Measurements from ENCODE around the gene SNORC.
A peak's percentile ranks its signal among the peaks of the same experiment; 100 is the strongest.

Gene SNORC

DNA sequence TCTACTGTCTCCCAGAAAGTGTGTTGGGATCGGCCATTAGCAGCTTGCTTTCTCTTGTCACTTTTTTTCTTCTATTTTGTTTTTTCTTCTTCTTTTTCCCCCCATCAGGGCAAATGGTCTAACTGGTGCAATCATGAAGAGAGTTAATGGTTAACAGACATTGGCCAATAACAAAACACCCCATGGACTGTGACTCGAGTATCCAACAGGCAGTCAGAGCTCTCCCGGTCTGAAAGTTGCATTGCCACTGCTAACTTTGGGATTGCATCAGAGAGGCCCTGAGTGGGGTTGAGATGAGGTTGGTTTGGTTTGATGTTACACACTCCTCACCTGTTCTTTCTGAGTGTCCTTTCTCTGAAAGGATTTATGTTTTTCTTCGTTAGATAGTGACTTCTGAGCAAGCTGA, 12.9 kb upstream of the SNORC start:
- no peak overlapping the region for H3K4me3 Mint-ChIP-seq
- peak overlapping the region; percentile 54 for H3K27ac Mint-ChIP-seq
- H3K4me1 Mint-ChIP-seq (ENCODE audit: low read depth) = no peaks in the 10 kb centered on the region
- no peaks in the 10 kb centered on the region for H3K27me3 Mint-ChIP-seq
- H3K9me3 Mint-ChIP-seq (ENCODE audit: low read depth) = no peaks in the 10 kb centered on the region
- peaks cover 21% of the 10 kb centered on the region for H3K36me3 Mint-ChIP-seq

DNA sequence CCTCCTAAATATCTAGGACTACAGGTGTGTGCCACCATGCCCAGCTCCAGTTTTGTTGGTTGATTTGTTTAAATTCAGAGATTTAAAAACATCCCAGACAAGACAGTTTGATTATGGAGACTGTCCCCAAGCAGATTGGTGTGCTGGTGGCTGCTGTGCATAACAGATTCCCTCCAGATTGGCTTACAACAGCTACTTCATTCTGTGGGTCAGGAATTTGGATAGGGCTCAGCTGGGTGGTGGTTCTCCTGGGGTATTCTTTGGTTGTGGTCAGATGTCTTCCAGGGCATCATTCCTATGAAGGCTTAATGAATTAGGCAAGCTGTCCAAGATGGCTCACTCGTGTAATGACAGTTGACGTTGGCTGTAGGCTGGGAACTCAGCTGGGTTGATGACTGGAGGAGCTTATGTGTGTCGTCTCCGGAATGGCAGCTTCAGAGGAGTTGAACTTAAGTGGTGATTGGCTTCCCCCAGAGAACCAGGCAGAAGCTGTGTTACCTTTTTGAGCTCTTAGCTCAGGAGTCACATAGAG, 10.6 kb upstream of the SNORC start:
- Mint-ChIP-seq H3K4me1 (ENCODE audit: low read depth) (no peaks in the 10 kb centered on the region), H3K36me3 (peaks cover 16% of the 10 kb centered on the region), H3K4me3 (no peak overlapping the region), H3K9me3 (ENCODE audit: low read depth) (no peaks in the 10 kb centered on the region), H3K27me3 (no peaks in the 10 kb centered on the region), H3K27ac (no peak overlapping the region)

DNA sequence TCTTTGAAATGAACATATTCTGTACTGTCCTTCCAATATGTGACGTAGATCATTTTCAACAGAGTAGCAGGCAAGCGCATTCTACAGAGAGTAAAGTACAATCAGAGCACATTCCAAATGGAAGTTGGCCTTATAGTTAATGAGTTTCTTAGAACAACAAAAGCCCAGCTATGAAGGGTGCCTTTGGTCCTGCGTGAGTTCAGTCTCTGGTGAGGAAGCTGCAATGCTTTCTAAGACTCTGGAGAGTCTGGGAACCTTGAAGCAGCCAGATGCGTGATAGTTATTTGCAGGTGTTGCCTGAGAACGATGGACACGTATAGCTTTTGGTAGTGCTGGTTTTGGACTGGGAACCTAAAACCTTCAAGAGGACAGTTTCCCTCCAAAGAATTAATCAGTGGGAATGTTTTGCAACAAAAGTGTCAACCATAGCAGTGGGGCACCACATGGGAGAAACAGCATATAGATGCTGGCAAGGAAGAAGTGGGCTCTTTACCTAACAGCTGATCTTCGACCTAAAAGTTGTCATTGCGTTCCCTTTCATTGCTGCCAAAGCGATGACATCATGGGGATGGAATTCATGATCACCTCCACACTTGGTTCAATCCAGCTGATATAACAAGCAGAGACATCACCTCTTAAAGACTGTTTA, 9.3 kb upstream of the SNORC start:
- H3K4me1 Mint-ChIP-seq (ENCODE audit: low read depth) = no peaks in the 10 kb centered on the region
- H3K36me3 Mint-ChIP-seq = peaks cover 16% of the 10 kb centered on the region
- no peaks in the 10 kb centered on the region for H3K27me3 Mint-ChIP-seq
- H3K27ac Mint-ChIP-seq = no peak overlapping the region
- no peaks in the 10 kb centered on the region for H3K9me3 Mint-ChIP-seq (ENCODE audit: low read depth)
- no peak overlapping the region for H3K4me3 Mint-ChIP-seq

GRCh38 chr2:232861353-232861752, 8.7 kb upstream of the SNORC start:
- H3K27ac Mint-ChIP-seq = no peak overlapping the region

DNA sequence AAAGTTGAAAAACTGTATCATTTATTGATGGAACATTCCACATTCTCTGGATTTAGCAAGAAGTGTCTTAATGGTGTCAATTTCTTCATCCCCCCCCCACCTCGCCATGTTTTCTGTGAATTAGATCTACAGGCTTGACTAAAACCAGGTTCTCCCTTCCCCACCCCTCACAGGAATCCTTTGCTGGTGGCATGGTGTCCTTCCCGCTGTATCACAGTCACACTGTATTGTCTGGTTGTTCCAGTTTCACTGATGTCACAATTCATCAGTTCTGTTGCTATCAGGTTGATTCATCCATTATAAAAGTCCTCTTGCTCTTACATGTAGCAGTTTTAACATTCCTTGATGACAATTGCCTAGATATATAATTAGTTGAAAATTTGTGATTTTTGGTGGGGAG, 6.1 kb upstream of the SNORC start:
- H3K27me3 Mint-ChIP-seq = no peaks in the 10 kb centered on the region
- H3K4me1 Mint-ChIP-seq (ENCODE audit: low read depth) = no peaks in the 10 kb centered on the region
- H3K36me3 Mint-ChIP-seq = peaks cover 8% of the 10 kb centered on the region
- H3K27ac Mint-ChIP-seq = no peak overlapping the region
- H3K4me3 Mint-ChIP-seq = no peak overlapping the region
- H3K9me3 Mint-ChIP-seq (ENCODE audit: low read depth) = no peaks in the 10 kb centered on the region

More at GRCh38 chr2:232861353-232861752, 8.7 kb upstream of the SNORC start:
- Mint-ChIP-seq H3K4me1 (ENCODE audit: low read depth) (no peaks in the 10 kb centered on the region), H3K36me3 (peaks cover 16% of the 10 kb centered on the region), H3K27me3 (no peaks in the 10 kb centered on the region), H3K4me3 (no peak overlapping the region), H3K9me3 (ENCODE audit: low read depth) (no peaks in the 10 kb centered on the region)

DNA sequence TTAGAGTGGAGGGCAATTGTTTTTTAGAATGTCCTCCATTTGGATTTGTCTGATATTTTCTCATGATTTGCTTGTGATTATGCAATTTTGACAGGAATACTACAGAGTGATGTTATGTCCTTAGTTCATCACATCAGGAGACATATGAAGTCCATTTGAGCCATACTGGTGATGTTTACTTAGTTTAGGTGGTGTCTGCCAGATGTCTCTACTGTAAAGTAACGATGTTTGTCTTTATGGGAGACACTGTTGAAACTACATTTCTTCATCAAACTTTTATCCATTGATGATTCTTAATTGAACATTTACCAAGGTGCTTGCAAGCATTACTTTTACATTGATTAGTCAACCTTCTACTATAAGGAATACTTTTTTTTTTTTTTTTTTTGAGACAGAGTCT, 4.9 kb upstream of the SNORC start:
- H3K9me3 Mint-ChIP-seq (ENCODE audit: low read depth) = no peaks in the 10 kb centered on the region
- H3K4me1 Mint-ChIP-seq (ENCODE audit: low read depth) = no peaks in the 10 kb centered on the region
- H3K27me3 Mint-ChIP-seq = no peaks in the 10 kb centered on the region
- H3K36me3 Mint-ChIP-seq = peaks cover 5% of the 10 kb centered on the region
- no peak overlapping the region for H3K4me3 Mint-ChIP-seq
- no peak overlapping the region for H3K27ac Mint-ChIP-seq

DNA sequence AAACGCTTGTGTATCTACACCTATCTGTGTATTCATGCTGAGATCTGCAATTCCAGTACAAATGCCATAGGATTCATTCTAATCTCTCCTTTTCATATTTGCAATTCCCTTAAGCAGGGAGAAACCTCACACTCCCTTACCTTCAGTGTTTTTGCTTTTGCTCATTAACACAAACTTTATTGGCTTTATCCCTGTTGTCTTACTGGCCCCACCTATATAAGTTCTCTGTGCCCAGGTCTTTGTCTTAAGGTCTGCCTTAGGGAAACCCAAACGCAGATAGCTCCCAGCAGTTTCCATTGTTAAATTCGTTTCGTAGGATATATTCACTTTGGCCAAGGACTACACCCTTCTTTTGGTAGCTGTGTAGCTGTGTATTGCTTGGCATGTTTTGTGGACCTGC, 4.0 kb upstream of the SNORC start:
- Mint-ChIP-seq H3K4me3 (no peak overlapping the region), H3K27me3 (no peaks in the 10 kb centered on the region), H3K36me3 (peaks cover under 1% of the 10 kb centered on the region), H3K4me1 (ENCODE audit: low read depth) (no peaks in the 10 kb centered on the region), H3K27ac (no peak overlapping the region), H3K9me3 (ENCODE audit: low read depth) (no peaks in the 10 kb centered on the region)

GRCh38 chr2:232869138-232870017, 686 bp upstream of the SNORC start:
- Mint-ChIP-seq H3K4me3 (no peak overlapping the region), H3K4me1 (ENCODE audit: low read depth) (no peaks in the 10 kb centered on the region), H3K9me3 (ENCODE audit: low read depth) (no peaks in the 10 kb centered on the region), H3K27ac (no peak overlapping the region), H3K36me3 (no peaks in the 10 kb centered on the region), H3K27me3 (peaks cover 1% of the 10 kb centered on the region)

GRCh38 chr2:232870766-232871371, 805 bp downstream of the SNORC start:
- Mint-ChIP-seq H3K9me3 (ENCODE audit: low read depth) (no peaks in the 10 kb centered on the region), H3K27me3 (peaks cover 5% of the 10 kb centered on the region), H3K36me3 (no peaks in the 10 kb centered on the region), H3K27ac (no peak overlapping the region), H3K4me1 (ENCODE audit: low read depth) (peaks cover 3% of the 10 kb centered on the region), H3K4me3 (no peak overlapping the region)

GRCh38 chr2:232871418-232871834, 1.4 kb downstream of the SNORC start:
- Mint-ChIP-seq H3K27me3 (peaks cover 5% of the 10 kb centered on the region), H3K4me3 (no peak overlapping the region), H3K36me3 (no peaks in the 10 kb centered on the region), H3K27ac (no peak overlapping the region), H3K4me1 (ENCODE audit: low read depth) (peaks cover 3% of the 10 kb centered on the region), H3K9me3 (ENCODE audit: low read depth) (no peaks in the 10 kb centered on the region)

- Mint-ChIP-seq H3K27me3 (peaks cover 5% of the 10 kb centered on the region), H3K4me3 (no peak overlapping the region), H3K9me3 (ENCODE audit: low read depth) (no peaks in the 10 kb centered on the region), H3K4me1 (ENCODE audit: low read depth) (peaks cover 3% of the 10 kb centered on the region), H3K27ac (no peak overlapping the region), H3K36me3 (no peaks in the 10 kb centered on the region)
These were observed 2.0 kb downstream of the SNORC start for GRCh38 chr2:232871835-232872736.

- no peak overlapping the region for H3K4me3 Mint-ChIP-seq
- H3K27ac Mint-ChIP-seq = no peak overlapping the region
- H3K9me3 Mint-ChIP-seq (ENCODE audit: low read depth) = no peaks in the 10 kb centered on the region
- peaks cover 5% of the 10 kb centered on the region for H3K4me1 Mint-ChIP-seq (ENCODE audit: low read depth)
- H3K27me3 Mint-ChIP-seq = peaks cover 7% of the 10 kb centered on the region
- no peaks in the 10 kb centered on the region for H3K36me3 Mint-ChIP-seq
These were observed 2.8 kb downstream of the SNORC start for GRCh38 chr2:232872826-232873225.

DNA sequence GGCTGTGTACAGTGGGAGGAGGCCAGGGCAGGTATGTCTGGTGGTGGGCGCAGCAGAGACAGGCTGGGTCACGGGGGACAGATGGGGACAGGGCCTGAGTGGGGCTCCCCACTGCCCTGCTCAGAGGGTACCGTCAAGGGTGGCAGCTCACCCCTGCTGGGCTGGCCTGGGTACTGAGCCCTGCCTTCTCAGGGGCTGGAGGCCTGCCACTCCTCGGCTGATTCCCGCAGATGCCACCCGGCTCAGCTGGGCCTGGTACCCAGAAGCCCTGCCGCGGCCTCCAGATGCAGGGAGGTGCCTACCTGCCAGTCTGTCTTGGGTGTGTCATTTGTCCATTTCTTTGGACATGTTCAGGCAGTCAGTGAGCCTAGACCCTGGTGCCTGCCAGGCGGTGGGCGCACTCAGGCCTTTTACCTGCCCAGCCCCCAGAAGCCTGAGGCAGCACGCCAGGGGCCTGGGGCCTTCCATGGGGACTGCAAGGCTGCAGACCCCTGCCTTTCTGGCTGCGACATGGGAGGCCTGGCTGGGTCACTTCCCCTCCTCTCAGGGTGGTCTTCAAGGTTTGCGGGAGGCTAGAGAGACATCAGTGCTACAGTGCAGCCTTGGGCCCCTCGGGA, 3.3 kb downstream of the SNORC start:
- no peak overlapping the region for H3K27ac Mint-ChIP-seq
- no peaks in the 10 kb centered on the region for H3K36me3 Mint-ChIP-seq
- peaks cover 5% of the 10 kb centered on the region for H3K4me1 Mint-ChIP-seq (ENCODE audit: low read depth)
- H3K4me3 Mint-ChIP-seq = no peak overlapping the region
- H3K9me3 Mint-ChIP-seq (ENCODE audit: low read depth) = no peaks in the 10 kb centered on the region
- peaks cover 7% of the 10 kb centered on the region for H3K27me3 Mint-ChIP-seq
